GM10266 (cell line): Measurements from ENCODE around the gene SLC15A5.

Experiments
- DNase-seq: peaks from one replicate; pipeline ENCODE4 v3.0.0; 2012; ENCODE audit errors: extremely low spot score
- TF ChIP-seq, protein P1 (sequence below): IDR thresholded peaks from 2 replicates; pipeline ENCODE4 v1.5.1; 2012; ENCODE audit warnings: mild to moderate bottlenecking, low read depth; ENCODE audit not compliant: control insufficient read depth, insufficient read depth; ENCODE audit errors: missing control alignments

Gene SLC15A5

DNA sequence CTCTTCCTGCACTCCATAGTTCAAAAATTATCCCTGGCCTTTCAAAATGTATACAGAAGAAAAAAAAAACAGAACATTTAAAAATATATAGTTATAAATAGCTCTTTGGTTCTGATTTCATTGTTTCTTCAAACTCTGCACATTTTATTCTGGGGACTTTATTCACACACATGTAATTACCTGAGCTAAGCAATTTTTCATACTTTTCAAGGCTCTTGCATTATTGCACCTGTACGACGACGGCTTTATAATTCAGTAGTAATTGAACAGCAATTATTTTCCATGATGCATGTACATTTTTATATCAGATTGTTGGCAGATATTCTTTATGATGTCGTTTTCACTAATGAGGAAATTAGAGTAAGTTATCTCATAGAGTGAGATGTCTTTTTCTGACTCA lies 13.5 kb upstream of the SLC15A5 start:
- TF ChIP-seq, protein P1, sequence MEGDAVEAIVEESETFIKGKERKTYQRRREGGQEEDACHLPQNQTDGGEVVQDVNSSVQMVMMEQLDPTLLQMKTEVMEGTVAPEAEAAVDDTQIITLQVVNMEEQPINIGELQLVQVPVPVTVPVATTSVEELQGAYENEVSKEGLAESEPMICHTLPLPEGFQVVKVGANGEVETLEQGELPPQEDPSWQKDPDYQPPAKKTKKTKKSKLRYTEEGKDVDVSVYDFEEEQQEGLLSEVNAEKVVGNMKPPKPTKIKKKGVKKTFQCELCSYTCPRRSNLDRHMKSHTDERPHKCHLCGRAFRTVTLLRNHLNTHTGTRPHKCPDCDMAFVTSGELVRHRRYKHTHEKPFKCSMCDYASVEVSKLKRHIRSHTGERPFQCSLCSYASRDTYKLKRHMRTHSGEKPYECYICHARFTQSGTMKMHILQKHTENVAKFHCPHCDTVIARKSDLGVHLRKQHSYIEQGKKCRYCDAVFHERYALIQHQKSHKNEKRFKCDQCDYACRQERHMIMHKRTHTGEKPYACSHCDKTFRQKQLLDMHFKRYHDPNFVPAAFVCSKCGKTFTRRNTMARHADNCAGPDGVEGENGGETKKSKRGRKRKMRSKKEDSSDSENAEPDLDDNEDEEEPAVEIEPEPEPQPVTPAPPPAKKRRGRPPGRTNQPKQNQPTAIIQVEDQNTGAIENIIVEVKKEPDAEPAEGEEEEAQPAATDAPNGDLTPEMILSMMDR: no peak
- no peak for DNase-seq

DNA sequence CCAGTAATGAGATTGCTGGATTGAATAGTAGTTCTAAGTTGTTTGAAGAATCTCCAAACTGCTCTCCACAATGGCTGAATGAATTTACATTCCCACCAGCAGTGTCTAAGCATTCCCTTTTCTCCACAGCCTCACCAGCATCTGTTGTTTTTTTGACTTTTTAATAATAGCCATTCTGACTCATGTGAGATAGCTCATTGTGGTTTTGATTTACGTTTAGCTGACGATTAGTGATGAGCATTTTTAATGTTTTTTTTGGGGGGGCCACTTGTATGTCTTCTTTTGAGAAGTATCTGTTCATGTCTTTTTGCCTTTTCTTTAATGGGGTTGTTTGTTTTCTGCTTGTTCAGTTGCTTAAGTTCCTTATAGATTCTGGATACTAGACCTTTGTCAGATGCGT lies 8.1 kb upstream of the SLC15A5 start:
- TF ChIP-seq, protein P1: no peak
- no peak for DNase-seq

DNA sequence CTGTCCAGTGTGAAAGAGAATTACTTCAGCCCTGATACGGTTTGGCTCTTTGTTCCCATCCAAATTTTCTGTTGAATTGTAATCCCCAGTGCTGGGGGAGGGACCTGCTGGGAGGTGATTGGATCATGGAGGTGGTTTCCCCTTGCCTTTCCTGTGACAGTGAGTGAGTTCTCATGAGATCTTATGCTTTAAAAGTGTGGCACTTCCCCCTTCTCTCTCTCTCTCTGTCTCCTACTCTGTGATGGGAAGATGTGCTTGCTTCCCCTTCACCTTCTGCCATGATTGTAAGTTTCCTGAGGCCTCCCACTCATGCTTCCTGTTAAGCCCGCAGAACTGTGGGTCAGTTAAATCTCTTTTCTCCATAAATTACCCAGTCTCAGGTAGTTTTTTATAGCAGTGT lies 5.5 kb upstream of the SLC15A5 start:
- TF ChIP-seq, protein P1: no peak
- DNase-seq: no peak

DNA sequence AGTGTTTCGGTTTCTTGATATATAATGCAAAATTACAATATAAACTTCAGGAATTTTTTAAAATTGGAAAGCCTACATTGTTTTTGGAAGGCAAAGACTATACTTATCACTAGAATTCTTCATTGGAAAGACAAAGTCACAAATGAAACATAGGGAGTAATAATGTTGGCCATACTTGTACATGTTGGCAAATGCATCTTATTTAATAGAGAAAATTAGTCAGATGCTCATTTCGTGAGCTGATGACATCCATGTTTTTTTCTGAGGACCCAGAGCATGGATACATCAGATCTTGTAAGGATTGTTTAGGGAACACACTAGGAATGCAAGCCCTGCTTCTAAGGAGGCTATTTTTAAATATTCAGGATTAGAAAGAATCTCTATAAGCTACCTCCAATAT lies 4.6 kb upstream of the SLC15A5 start:
- TF ChIP-seq, protein P1: no peak
- no peak for DNase-seq

DNA sequence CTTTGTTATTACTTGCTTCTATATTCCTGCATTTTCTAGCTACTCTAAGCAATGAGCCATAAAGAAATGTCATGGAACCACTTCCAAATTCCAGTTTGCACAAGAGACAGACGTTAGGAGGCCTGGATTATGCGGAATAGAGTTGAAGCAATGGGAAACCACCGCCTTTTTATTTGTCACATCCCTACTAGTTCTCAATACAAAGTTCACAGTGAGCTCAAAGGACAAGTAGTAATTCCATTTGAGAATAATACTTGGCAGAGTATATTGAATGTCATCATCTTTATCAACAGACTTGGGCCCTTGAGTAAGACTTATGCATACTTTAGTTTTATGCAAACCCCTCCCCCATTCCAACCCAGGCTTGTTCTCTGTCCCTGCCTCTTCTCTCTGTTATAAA lies 3.7 kb upstream of the SLC15A5 start:
- no peak for DNase-seq
- TF ChIP-seq, protein P1: no peak

DNA sequence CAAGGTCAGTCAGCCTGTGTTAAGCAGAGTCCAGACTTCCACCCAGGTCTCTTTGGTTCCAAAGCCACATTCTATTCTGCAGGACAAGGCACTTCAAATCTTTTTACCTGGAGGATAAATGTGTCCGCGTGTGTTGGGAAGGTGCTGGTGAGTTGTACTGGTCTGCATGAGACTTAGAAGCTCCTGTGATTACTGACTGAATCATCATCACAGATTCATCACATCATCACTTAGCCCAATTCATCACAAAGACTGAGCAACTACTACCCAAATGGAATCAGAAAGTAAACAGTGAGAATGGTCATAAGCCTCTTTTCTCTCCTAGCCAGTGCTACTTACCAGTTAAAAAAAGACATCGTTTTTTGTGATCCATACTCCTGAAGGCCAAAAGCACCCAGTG lies 5.3 kb downstream of the SLC15A5 start:
- DNase-seq: no peak
- TF ChIP-seq, protein P1: no peak

DNA sequence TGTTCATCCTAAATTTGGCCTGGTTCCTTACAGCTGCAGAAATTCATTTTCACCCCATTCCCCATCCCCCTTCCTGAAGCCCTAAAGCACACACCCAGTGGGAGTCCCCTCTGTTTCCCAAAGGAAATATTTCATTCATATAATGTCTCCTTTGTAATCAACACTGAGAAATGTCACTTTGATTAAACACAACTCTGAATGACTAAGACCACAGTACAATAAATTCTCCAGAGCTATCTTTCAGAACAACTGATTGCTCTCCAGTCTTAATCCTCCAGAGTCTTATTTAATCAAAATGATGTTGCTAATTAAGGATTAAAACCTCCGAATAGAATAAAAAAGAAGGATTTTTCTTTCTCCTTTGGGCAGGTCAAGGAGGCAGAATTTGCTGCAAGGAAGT lies 6.4 kb downstream of the SLC15A5 start:
- TF ChIP-seq, protein P1: no peak
- no peak for DNase-seq
